Posterior vena cava (tissue), 2 donors: ENCODE measurements around the gene CPPED1. TPM values are rescaled to one million over a fixed set of nuclear protein-coding genes. Genes with fewer than 3 reads are reported as not detected.

Experiments used
- DNase-seq: peaks from one replicate; pipeline ENCODE4 v3.0.0-alpha.2; 2020; ENCODE audit warnings: low spot score
- intact Hi-C, 2 donors: fragments of 100-400 bp; cut with DNase I; formaldehyde crosslinking; loops; one replicate each; pipeline versions ENCODE4 v1.14.1 to v1.14.2; 2022 to 2023
- total RNA-seq, 2 donors: library from RNA; stranded (reverse); fragmentation: NEBNext Ultra II Directional; extraction: Animal tissue kit (Norgen Biotek cat#: 25700); gene quantifications; one replicate each; pipeline ENCODE4 v1.2.1, GENCODE V29; 2021
- donor health status: DM: yes; HTN: yes; CAD: no.
- donor health status: DM: yes; HTN: yes; CAD: no.

Gene CPPED1
- total RNA-seq, 2 donors from 2014 or later, result 14.9 to 25.6 TPM

DNA sequence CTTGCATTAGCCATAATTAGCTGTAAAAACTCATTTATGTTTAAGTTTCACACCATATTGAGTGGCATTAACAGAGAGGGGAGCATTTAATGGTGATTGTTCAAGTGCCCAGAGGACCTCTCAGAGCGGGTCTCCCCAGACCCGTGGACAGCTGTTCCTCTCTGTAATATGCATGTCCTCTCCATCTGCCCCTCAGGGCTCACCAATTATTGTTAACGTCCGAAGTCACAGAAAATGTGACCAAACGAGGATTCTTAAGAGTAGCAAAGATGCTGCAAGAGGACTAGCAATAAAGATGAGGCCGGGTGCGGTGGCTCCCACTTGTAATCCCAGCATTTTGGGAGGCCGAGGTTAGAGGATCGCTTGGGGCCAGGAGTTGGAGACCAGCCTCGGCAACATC lies 130.2 kb downstream of the CPPED1 start:
- DNase-seq, result no peak
- intact Hi-C loops, result no loop called here

- no peak for DNase-seq
- intact Hi-C loops, result no loop called here
Measured at GRCh38 chr16:12672986-12673385, 130.7 kb downstream of the CPPED1 start.

GRCh38 chr16:12669908-12670307 lies 133.8 kb downstream of the CPPED1 start:
- intact Hi-C loops, result no loop called here
- DNase-seq, result no peak

- intact Hi-C loops, result no loop called here
- DNase-seq, result no peak
Measured at GRCh38 chr16:12667909-12668308, 135.8 kb downstream of the CPPED1 start.

GRCh38 chr16:12664164-12664733 lies 139.4 kb downstream of the CPPED1 start:
- intact Hi-C loops, result no loop called here

GRCh38 chr16:12661656-12662172 lies 142.0 kb downstream of the CPPED1 start:
- no peak for DNase-seq

More at GRCh38 chr16:12664164-12664733, 139.4 kb downstream of the CPPED1 start:
- DNase-seq, result no peak

DNA sequence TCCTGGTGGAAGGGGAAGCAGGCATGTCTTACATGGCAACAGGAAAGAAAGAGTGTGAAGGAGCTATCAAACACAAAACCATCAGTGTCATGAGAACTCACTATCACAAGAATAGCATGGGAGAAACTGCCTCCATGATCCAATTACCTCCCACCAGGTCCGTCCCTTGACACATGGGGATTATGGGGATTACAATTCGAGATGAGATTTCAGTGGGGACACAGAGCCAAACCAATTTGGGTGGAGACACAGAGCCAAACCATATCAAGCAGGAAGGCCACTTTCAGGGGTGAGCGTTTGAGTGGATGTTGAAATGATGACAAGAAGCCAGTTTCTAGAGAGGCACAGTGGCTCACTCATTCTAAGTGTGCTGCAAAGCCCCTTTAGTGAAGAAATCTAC lies 143.8 kb downstream of the CPPED1 start:
- intact Hi-C loops, result no loop called here
- DNase-seq, result no peak

More at GRCh38 chr16:12661656-12662172, 142.0 kb downstream of the CPPED1 start:
- intact Hi-C loops, result no loop called here

DNA sequence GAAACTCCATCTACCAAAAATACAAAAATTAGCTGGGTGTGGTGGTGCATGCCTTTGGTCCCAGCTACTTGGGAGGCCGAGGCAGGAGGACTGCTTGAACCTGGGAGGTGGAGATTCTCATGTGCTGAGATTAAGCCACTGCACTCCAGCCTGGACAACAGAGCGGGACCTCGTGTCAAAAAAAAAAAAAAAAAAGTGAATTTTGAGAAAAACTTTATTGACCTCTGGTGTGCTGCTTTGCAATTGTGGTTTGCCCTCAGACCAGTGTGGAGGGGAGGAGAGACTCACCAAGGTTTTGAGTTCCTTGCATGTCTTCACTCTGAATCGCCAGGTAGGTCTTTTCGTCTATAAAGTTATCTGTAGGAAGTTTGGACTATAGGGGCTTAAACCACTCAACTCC lies 145.2 kb downstream of the CPPED1 start:
- intact Hi-C loops, result no loop called here
- no peak for DNase-seq

DNA sequence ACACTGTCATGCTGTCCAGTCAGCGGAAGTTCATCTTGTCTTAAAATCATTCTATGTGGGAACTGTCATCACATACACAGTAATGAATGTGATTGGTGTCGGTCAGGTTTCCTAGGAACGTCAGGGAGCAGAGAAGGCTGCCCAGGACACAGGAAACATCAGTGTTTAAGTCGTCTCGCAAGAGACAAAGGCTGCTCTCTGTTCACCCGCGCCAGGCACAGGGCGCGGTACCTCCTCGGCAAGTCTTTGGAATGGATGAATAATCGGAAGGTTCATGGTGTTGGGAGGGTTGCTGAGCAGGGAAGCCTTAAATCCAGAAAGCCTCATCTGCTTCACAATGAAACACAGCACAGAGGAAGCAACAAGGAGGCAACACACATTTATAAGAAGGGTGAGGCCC lies 148.2 kb downstream of the CPPED1 start:
- intact Hi-C loops, result no loop called here
- DNase-seq, result no peak

- intact Hi-C loops, result no loop called here
- DNase-seq, result no peak
Measured at GRCh38 chr16:12653820-12654392, 149.8 kb downstream of the CPPED1 start.

- no peak for DNase-seq
- intact Hi-C loops, result no loop called here
Measured at GRCh38 chr16:12652924-12653323, 150.8 kb downstream of the CPPED1 start.

DNA sequence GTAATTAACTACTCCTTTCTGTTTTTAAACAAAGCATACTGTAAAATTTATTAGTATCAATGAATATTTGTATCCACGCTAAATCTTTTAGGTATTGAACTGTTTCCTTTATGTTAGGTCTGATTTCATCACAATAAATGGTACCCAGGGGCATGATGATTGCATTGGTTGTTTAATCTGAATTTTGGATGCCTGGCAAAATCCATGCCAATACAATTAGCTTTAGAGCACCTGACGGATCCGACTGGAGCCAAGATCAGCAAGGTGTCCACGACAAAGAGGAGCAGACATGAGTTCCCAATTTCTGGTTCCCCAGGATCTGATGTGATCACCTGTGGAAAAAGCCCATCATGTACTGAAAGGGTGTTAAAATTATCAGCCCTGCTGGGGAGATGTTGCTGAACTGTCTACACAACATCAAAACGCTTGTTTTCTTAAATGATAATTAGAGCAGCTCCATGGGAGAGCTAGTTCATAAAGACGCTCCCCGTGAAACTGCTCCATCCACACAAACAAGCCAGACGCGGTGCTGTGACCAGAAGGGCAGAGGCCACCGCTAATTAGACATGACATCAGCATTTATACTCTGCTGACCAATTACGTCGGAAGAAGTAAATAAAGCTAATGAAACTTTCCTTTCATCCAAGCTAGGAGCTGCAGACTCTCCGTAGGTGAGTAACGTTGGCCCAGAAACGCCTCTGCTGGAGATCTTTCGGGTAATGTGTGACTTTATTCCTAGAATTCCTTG lies 151.7 kb downstream of the CPPED1 start:
- DNase-seq, result no peak
- intact Hi-C loops, result no loop called here

DNA sequence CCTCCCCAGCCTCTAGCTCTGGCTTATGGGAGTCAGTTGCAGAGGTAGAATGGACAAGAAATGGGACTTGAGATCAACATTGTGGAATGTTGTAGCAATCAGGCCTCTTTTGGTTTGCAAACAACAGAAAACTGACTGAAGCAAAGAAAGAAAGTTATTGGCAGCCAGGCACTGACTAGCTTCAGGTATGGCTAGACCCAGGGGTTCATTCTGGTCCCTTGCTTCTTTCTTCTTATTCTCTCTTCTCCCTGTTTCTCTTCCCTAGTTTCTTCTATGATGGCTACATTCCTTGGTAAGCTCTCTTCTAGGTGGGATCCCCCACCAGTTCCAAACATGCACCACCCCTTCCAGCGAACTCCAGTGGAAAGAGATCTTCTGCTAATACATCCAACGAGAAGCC lies 154.3 kb downstream of the CPPED1 start:
- intact Hi-C loops, result no loop called here

GRCh38 chr16:12646490-12647274 lies 157.0 kb downstream of the CPPED1 start:
- DNase-seq, result no peak
- intact Hi-C loops, result no loop called here

More for the DNA sequence above, 154.3 kb downstream of the CPPED1 start:
- DNase-seq, result no peak

DNA sequence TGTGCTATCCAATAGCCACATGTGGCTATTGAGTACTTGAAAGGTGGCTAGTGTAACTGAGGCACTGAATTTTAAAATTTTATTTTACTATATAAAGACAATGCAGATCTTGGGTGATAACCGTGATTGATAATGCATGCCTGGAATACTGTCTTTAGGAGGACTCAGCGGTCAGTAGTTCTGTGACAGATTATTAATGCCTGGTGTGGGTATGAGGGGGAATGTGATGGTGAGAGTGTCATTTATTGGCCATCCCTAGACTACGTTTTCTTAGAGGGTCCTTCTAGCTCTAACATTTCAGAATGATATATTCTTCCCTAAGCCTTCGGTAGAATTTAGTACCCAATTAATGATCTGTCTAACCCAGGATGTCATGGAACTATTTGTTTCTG lies 157.6 kb downstream of the CPPED1 start:
- no peak for DNase-seq
- intact Hi-C loops, result no loop called here

GRCh38 chr16:12643034-12643455 lies 160.6 kb downstream of the CPPED1 start:
- intact Hi-C loops, result no loop called here
- DNase-seq, result no peak

DNA sequence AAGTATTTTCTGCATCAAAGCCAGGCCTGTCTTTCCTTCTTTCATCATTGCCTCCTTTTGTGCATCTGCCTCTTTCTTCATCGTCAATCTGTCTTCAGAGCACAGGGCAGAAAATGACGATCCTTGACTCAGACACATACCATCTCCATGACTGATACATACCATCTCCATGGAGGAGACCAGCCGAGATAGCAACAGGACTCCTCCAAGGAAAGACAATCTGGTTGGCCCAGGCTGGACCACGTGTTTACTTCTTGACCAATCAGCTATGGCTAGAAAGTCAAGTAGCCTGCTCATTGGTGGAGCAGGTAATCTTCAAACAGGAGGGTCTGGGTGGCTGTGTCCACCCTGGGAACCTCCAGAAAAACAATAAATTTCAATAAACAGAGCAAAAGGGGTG lies 164.6 kb downstream of the CPPED1 start:
- intact Hi-C loops, result no loop called here
- no peak for DNase-seq

DNA sequence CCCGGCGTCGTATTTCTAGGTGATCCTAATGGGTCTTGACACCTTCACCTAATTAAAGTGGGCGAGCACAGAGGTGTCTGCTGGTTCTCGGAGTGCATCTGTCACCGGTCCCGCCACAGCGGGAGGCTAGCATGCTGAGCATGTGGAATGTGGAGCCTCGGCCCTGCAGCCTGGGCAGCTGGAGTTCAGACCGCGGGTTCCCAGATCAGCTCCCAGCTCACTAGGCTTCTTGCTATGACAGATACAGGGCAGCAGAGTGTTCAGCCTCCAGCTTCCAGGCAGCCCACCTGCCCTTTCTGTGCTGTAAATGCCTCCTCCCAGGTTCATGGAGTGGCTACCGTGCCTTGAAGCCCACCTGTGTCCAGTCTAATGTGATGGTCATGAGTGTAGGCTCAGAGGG lies 166.7 kb downstream of the CPPED1 start:
- DNase-seq, result no peak

GRCh38 chr16:12629271-12629670 lies 174.4 kb downstream of the CPPED1 start:
- no peak for DNase-seq
- intact Hi-C loops, result no loop called here

More for the DNA sequence above, 166.7 kb downstream of the CPPED1 start:
- intact Hi-C loops, result no loop called here

DNA sequence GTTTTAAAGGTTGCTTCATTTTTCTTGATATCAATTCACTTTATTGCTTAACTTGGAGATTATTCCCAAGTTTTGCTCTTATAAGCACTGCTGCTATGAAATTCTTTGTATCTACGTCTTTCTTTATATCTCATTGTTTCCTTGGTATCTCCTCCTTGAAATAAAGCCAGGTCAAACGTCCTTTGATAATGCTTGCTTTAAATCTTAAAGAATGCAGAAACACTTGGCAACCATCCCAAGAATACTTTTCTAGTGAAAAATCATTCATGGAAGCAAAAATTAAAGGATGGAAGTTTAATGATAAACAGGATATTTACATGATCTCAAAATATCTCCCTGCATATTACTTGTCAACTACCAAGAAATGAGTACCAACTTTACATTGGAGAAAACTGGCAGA lies 175.2 kb downstream of the CPPED1 start:
- intact Hi-C loops, result no loop called here
- no peak for DNase-seq
